DOHH2 (cell line): ENCODE results near the gene MYORG.
"Not testable (repeated sequence)": the region's sequence is repeated elsewhere in the genome, so short reads cannot be mapped to it uniquely, and the experiment has no call there.

ENCODE experiments used
- EZH2phosphoT487 ChIP-seq: fragments of 200-600 bp; sonication (generic); IDR thresholded peaks from 2 replicates; pipeline ENCODE4 v1.6.1; 2017; ENCODE audit warnings: borderline replicate concordance, mild to moderate bottlenecking, antibody characterized with exemption, low read length, moderate library complexity, mixed read lengths
- TF ChIP-seq, protein P1 (sequence below): fragments of 200-600 bp; sonication (generic); IDR thresholded peaks from one replicate; pipeline ENCODE4 v1.5.1; 2014; ENCODE audit warnings: antibody characterized with exemption, mild to moderate bottlenecking, low read depth, low read length; ENCODE audit not compliant: poor library complexity, severe bottlenecking

- TF ChIP-seq, protein P1, sequence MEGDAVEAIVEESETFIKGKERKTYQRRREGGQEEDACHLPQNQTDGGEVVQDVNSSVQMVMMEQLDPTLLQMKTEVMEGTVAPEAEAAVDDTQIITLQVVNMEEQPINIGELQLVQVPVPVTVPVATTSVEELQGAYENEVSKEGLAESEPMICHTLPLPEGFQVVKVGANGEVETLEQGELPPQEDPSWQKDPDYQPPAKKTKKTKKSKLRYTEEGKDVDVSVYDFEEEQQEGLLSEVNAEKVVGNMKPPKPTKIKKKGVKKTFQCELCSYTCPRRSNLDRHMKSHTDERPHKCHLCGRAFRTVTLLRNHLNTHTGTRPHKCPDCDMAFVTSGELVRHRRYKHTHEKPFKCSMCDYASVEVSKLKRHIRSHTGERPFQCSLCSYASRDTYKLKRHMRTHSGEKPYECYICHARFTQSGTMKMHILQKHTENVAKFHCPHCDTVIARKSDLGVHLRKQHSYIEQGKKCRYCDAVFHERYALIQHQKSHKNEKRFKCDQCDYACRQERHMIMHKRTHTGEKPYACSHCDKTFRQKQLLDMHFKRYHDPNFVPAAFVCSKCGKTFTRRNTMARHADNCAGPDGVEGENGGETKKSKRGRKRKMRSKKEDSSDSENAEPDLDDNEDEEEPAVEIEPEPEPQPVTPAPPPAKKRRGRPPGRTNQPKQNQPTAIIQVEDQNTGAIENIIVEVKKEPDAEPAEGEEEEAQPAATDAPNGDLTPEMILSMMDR = not testable (repeated sequence)
- not testable (repeated sequence) for TF ChIP-seq EZH2phosphoT487
These were observed 8.8 kb downstream of the MYORG start for GRCh38 chr9:34367751-34368410.
